ENCODE measurements around the gene ZNF317. TPM values are rescaled to one million over a fixed set of nuclear protein-coding genes. Genes with fewer than 3 reads are reported as not detected.

Gene ZNF317
- total RNA-seq, 2 donors from 2014 or later: 21.0 to 30.3 TPM

DNA sequence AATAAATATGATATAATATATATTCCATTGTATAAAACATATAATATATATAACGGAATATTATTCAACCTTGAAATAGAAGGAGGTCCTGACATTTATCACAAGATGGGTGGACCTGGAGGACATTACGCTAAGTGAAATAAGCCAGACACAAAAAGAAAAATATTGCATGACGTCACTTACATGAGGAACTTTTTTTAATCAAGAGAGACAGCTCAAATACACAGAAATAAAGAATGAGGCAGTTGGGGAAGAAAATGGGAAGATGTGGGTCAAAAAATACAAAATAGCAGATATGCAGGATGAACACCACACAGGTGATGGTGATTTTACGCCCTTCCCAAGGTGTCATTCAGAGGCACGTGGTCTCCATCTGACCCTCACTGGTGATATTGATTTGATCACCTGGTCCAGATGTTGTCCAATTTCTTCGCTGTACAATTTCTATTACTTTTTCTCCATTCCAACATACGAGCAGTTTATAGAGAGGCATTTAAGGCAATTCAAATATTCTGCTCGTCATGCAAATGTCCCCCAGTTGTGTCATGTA lies 513 bp upstream of the ZNF317 start:
- peak overlapping the region; percentile 78 to 85 (median 79) for H3K27ac ChIP-seq

GRCh38 chr19:9144920-9145319 lies 4.7 kb downstream of the ZNF317 start:
- no peak for ATAC-seq
- no peak for DNase-seq
- no peak overlapping the region for H3K27ac ChIP-seq
- TF ChIP-seq POLR2A (IDR thresholded peaks at IDR 0.05): no peak
- TF ChIP-seq, protein P1, sequence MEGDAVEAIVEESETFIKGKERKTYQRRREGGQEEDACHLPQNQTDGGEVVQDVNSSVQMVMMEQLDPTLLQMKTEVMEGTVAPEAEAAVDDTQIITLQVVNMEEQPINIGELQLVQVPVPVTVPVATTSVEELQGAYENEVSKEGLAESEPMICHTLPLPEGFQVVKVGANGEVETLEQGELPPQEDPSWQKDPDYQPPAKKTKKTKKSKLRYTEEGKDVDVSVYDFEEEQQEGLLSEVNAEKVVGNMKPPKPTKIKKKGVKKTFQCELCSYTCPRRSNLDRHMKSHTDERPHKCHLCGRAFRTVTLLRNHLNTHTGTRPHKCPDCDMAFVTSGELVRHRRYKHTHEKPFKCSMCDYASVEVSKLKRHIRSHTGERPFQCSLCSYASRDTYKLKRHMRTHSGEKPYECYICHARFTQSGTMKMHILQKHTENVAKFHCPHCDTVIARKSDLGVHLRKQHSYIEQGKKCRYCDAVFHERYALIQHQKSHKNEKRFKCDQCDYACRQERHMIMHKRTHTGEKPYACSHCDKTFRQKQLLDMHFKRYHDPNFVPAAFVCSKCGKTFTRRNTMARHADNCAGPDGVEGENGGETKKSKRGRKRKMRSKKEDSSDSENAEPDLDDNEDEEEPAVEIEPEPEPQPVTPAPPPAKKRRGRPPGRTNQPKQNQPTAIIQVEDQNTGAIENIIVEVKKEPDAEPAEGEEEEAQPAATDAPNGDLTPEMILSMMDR (IDR thresholded peaks at IDR 0.05): no peak
- H3K4me1 ChIP-seq: peaks cover 18% of the 10 kb centered on the region
- H3K9me3 ChIP-seq: peaks cover 0 to 8% (median 0%) of the 10 kb centered on the region in 3 donors
- WGBS, 2 donors: 95 to 98% methylated on average over 5 of the region's 5 CpGs
- no peaks in the 10 kb centered on the region for H3K27me3 ChIP-seq
- no peak overlapping the region for H3K4me3 ChIP-seq
- no peaks in the 10 kb centered on the region for H3K36me3 ChIP-seq (replicated peaks in 1 of 2; ENCODE audit: insufficient read depth in 1 of 2, low read depth in 2 of 2)
- intact Hi-C loops (cut with DNase I): no loop called here

More for the DNA sequence above, 513 bp upstream of the ZNF317 start:
- H3K36me3 ChIP-seq (replicated peaks in 1 of 2; ENCODE audit: insufficient read depth in 1 of 2, low read depth in 2 of 2): no peaks in the 10 kb centered on the region
- DNase-seq: no peak
- TF ChIP-seq POLR2A (IDR thresholded peaks at IDR 0.05): no peak
- TF ChIP-seq, protein P1 (IDR thresholded peaks at IDR 0.05): no peak
- 25 to 29% methylated on average over 8 of the region's 8 CpGs for WGBS, 2 donors
- ATAC-seq: peak; percentile 10
- H3K4me1 ChIP-seq: peaks cover 18% of the 10 kb centered on the region
- intact Hi-C loops (cut with DNase I): no loop called here
- peaks cover 0 to 2% (median 0%) of the 10 kb centered on the region in 3 donors for H3K9me3 ChIP-seq
- no peaks in the 10 kb centered on the region for H3K27me3 ChIP-seq
- peak overlapping the region; percentile 66 to 82 for H3K4me3 ChIP-seq

DNA sequence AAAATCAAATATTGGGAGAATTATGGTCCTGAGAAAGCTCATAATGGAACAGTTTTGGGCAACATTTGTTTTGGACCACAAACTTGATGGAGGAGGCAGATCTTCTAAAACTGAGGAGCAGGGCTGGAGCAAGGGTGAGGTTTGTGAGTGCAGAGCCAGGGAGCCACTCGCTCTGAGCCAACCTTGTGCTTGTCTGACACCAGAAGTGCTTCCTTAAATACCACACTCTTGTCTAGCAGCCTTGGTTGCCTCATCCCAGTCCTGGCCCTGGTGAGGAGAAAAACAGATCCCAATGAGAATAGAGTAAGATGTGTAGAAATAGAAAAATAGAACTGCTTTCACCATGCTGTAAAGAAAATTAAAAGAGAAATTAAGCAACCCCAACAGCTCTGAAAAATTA lies 6.7 kb downstream of the ZNF317 start:
- WGBS, 2 donors: 90 to 100% methylated on average over 1 of the region's 1 CpG

GRCh38 chr19:9148697-9149096 lies 8.5 kb downstream of the ZNF317 start:
- H3K9me3 ChIP-seq: peaks cover 0 to 12% (median 0%) of the 10 kb centered on the region in 3 donors
- intact Hi-C loops (cut with DNase I): no loop called here
- WGBS, 2 donors: 96 to 97% methylated on average over 3 of the region's 3 CpGs

More for the DNA sequence above, 6.7 kb downstream of the ZNF317 start:
- TF ChIP-seq POLR2A (IDR thresholded peaks at IDR 0.05): no peak
- TF ChIP-seq, protein P1 (IDR thresholded peaks at IDR 0.05): no peak
- H3K27ac ChIP-seq: no peak overlapping the region
- H3K9me3 ChIP-seq: peaks cover 0 to 8% (median 0%) of the 10 kb centered on the region in 3 donors
- ATAC-seq (no peak), DNase-seq (no peak)
- no peak overlapping the region for H3K4me3 ChIP-seq
- H3K27me3 ChIP-seq: no peaks in the 10 kb centered on the region
- intact Hi-C loops (cut with DNase I): no loop called here
- H3K4me1 ChIP-seq: peaks cover 8% of the 10 kb centered on the region
- H3K36me3 ChIP-seq (replicated peaks in 1 of 2; ENCODE audit: insufficient read depth in 1 of 2, low read depth in 2 of 2): no peaks in the 10 kb centered on the region

More at GRCh38 chr19:9148697-9149096, 8.5 kb downstream of the ZNF317 start:
- Histone ChIP-seq H3K27me3 (no peaks in the 10 kb centered on the region), H3K4me3 (no peak overlapping the region), H3K4me1 (no peaks in the 10 kb centered on the region), H3K36me3 (replicated peaks in 1 of 2; ENCODE audit: insufficient read depth in 1 of 2, low read depth in 2 of 2) (peaks cover 0 to 5% of the 10 kb centered on the region in 2 donors), H3K27ac (no peak overlapping the region)
- ATAC-seq (no peak), DNase-seq (no peak)
- TF ChIP-seq, protein P1 (IDR thresholded peaks at IDR 0.05): no peak
- TF ChIP-seq POLR2A (IDR thresholded peaks at IDR 0.05): no peak

All from body of pancreas (tissue), 4 donors.